ENCODE measurements around the gene IL1RAPL2.

DNA sequence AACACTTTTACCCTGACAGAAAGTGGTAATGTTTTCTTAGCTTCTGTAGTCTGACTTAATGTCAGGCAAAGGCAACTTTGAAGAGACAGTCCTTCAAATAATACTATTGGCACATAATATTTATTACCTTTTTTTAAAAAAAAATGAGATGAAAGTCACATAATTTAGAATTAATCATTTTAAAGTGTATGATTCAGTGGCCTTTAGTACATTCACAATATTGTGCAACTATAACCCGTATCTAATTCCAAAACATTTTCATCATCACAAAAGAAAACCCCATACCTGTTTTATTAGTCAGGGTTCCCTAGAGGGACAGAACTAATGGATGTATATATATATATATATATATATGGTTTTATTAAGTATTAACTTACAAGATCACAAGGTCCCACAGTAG lies 749.2 kb downstream of the IL1RAPL2 start:
- TF ChIP-seq, protein P1, sequence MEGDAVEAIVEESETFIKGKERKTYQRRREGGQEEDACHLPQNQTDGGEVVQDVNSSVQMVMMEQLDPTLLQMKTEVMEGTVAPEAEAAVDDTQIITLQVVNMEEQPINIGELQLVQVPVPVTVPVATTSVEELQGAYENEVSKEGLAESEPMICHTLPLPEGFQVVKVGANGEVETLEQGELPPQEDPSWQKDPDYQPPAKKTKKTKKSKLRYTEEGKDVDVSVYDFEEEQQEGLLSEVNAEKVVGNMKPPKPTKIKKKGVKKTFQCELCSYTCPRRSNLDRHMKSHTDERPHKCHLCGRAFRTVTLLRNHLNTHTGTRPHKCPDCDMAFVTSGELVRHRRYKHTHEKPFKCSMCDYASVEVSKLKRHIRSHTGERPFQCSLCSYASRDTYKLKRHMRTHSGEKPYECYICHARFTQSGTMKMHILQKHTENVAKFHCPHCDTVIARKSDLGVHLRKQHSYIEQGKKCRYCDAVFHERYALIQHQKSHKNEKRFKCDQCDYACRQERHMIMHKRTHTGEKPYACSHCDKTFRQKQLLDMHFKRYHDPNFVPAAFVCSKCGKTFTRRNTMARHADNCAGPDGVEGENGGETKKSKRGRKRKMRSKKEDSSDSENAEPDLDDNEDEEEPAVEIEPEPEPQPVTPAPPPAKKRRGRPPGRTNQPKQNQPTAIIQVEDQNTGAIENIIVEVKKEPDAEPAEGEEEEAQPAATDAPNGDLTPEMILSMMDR (IDR thresholded peaks at IDR 0.05) = no peak
- TF ChIP-seq TCF7L2 (IDR thresholded peaks at IDR 0.05; ENCODE audit: low read depth, low read length) (no peak), POLR2AphosphoS5 (IDR thresholded peaks at IDR 0.05; ENCODE audit: low read depth, low read length) (no peak), SIN3A (IDR thresholded peaks at IDR 0.05; ENCODE audit: borderline replicate concordance, insufficient read depth, low read depth, low read length) (no peak)
- TF ChIP-seq, protein P2, sequence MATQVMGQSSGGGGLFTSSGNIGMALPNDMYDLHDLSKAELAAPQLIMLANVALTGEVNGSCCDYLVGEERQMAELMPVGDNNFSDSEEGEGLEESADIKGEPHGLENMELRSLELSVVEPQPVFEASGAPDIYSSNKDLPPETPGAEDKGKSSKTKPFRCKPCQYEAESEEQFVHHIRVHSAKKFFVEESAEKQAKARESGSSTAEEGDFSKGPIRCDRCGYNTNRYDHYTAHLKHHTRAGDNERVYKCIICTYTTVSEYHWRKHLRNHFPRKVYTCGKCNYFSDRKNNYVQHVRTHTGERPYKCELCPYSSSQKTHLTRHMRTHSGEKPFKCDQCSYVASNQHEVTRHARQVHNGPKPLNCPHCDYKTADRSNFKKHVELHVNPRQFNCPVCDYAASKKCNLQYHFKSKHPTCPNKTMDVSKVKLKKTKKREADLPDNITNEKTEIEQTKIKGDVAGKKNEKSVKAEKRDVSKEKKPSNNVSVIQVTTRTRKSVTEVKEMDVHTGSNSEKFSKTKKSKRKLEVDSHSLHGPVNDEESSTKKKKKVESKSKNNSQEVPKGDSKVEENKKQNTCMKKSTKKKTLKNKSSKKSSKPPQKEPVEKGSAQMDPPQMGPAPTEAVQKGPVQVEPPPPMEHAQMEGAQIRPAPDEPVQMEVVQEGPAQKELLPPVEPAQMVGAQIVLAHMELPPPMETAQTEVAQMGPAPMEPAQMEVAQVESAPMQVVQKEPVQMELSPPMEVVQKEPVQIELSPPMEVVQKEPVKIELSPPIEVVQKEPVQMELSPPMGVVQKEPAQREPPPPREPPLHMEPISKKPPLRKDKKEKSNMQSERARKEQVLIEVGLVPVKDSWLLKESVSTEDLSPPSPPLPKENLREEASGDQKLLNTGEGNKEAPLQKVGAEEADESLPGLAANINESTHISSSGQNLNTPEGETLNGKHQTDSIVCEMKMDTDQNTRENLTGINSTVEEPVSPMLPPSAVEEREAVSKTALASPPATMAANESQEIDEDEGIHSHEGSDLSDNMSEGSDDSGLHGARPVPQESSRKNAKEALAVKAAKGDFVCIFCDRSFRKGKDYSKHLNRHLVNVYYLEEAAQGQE (IDR thresholded peaks at IDR 0.05; ENCODE audit: insufficient read depth in 1 of 2, low read depth in 2 of 2, low read length in 1 of 2) = no peak
